Measurements from ENCODE around the gene CEACAM19. TPM values are rescaled to one million over a fixed set of nuclear protein-coding genes. Genes with fewer than 3 reads are reported as not detected.

The CEACAM19 gene
- total RNA-seq, 4 donors from 2014 or later, result 1.0 to 16.1 (median 1.3) TPM

DNA sequence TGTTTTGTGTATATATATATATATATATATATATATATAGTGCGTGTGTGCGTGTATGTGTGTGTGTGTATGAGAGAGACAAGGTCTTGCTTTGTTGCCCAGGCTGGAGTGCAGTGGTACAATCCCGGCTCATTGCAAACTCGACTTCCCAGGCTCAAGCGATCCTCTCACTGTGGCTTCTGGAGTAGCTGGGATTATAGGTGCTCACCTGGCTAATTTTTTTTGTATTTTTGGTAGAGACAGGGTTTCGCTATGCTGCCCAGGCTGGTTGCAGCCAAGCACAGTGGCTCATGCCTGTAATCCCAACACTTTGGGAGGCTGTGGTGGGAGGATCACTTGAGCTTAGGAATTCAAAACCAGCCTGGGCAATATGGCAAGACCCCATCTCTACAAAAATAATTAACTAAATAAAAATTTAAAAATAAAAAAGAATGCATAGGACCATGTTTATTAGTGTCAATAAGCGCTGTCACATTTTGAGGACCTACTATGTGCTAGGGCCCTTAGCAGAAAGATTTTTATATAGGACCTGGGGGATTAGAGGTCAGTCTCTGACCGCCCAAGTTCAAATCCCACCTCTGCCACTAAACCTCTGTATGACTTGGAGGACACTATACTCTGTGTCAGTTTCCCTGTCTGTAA lies 25.8 kb upstream of the CEACAM19 start:
- Histone ChIP-seq H3K9me3 (no peaks in the 10 kb centered on the region), H3K4me1 (peaks cover 0 to 11% of the 10 kb centered on the region in 2 donors), H3K27ac (no peak overlapping the region), H3K36me3 (no peaks in the 10 kb centered on the region), H3K4me3 (no peak overlapping the region), H3K27me3 (no peaks in the 10 kb centered on the region)
- no peak for TF ChIP-seq POLR2A (IDR thresholded peaks at IDR 0.05)
- TF ChIP-seq, protein P1, sequence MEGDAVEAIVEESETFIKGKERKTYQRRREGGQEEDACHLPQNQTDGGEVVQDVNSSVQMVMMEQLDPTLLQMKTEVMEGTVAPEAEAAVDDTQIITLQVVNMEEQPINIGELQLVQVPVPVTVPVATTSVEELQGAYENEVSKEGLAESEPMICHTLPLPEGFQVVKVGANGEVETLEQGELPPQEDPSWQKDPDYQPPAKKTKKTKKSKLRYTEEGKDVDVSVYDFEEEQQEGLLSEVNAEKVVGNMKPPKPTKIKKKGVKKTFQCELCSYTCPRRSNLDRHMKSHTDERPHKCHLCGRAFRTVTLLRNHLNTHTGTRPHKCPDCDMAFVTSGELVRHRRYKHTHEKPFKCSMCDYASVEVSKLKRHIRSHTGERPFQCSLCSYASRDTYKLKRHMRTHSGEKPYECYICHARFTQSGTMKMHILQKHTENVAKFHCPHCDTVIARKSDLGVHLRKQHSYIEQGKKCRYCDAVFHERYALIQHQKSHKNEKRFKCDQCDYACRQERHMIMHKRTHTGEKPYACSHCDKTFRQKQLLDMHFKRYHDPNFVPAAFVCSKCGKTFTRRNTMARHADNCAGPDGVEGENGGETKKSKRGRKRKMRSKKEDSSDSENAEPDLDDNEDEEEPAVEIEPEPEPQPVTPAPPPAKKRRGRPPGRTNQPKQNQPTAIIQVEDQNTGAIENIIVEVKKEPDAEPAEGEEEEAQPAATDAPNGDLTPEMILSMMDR (IDR thresholded peaks at IDR 0.05), result no peak
- DNase-seq, result no peak
- intact Hi-C loops (cut with DNase I; ENCODE audit: low total_unique reads), result no loop called here

DNA sequence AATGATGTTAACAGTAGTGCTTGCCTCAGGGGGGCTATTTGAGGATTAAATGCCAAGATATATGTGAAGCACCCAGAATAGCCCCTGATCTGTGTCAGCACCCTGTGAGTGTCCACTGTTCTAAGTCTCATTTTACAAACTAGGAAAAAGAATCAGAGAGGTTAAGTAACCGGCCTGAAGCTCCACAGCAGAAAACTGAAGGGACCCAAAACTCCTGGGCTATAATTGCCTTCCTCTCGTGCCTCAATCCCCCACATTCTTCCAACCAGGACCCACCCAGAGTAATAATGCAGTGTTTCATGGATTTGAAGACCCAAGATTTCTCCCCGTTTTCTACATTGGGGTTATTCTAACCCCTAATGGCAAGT lies 25.2 kb upstream of the CEACAM19 start:
- no peak for DNase-seq
- Histone ChIP-seq H3K4me3 (no peak overlapping the region), H3K27me3 (no peaks in the 10 kb centered on the region), H3K36me3 (no peaks in the 10 kb centered on the region), H3K27ac (no peak overlapping the region), H3K4me1 (peaks cover 0 to 11% of the 10 kb centered on the region in 2 donors), H3K9me3 (no peaks in the 10 kb centered on the region)
- intact Hi-C loops (cut with DNase I; ENCODE audit: low total_unique reads), result no loop called here
- no peak for TF ChIP-seq POLR2A (IDR thresholded peaks at IDR 0.05)
- TF ChIP-seq, protein P1 (IDR thresholded peaks at IDR 0.05), result no peak

DNA sequence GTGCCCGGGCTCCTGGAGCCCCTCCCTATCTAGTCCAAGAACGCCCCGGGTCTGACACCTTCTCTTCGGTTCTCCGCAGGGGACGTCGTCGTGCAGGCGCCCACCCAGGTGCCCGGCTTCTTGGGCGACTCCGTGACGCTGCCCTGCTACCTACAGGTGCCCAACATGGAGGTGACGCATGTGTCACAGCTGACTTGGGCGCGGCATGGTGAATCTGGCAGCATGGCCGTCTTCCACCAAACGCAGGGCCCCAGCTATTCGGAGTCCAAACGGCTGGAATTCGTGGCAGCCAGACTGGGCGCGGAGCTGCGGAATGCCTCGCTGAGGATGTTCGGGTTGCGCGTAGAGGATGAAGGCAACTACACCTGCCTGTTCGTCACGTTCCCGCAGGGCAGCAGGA lies 24.1 kb upstream of the CEACAM19 start:
- Histone ChIP-seq H3K4me3 (no peak overlapping the region), H3K27me3 (no peaks in the 10 kb centered on the region), H3K27ac (peak overlapping the region; percentile 14 to 16), H3K9me3 (no peaks in the 10 kb centered on the region), H3K4me1 (peaks cover 0 to 11% of the 10 kb centered on the region in 2 donors), H3K36me3 (no peaks in the 10 kb centered on the region)
- intact Hi-C loops (cut with DNase I; ENCODE audit: low total_unique reads), result no loop called here
- DNase-seq, result no peak
- TF ChIP-seq, protein P1 (IDR thresholded peaks at IDR 0.05), result no peak
- no peak for TF ChIP-seq POLR2A (IDR thresholded peaks at IDR 0.05)

DNA sequence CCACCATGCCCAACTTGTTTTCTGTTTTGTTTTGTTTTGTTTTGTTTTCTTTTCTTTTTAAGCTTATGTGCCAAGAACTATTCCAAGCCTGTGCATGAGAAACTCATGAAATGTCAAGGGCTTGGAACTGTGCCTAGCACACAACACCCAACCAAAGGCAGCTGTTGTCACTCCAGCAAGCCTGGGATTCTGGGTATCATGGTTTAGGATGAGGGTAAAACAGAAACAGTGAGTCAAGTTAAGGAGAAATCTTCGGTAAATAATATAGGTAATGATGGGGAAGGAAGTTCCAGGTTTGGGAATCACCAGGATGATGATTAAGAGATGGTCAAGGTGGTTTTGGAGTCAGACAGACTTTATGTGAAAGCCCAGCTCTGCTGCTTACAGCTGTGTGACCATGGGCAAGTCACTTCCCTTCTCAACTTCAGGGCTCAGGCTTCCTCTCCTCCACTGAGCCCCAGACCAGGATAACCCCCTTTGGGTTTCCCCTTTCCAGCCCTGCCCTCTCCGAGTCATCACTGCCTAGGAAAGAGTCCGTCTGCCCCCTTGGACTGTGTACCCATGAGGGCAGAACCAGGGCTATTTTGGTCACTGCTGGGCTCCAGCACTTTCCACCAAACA lies 22.5 kb upstream of the CEACAM19 start:
- no peak for DNase-seq
- Histone ChIP-seq H3K9me3 (no peaks in the 10 kb centered on the region), H3K4me3 (no peak overlapping the region), H3K36me3 (no peaks in the 10 kb centered on the region), H3K27ac (no peak overlapping the region), H3K4me1 (peaks cover 0 to 11% of the 10 kb centered on the region in 2 donors), H3K27me3 (no peaks in the 10 kb centered on the region)
- TF ChIP-seq, protein P1 (IDR thresholded peaks at IDR 0.05), result no peak
- no peak for TF ChIP-seq POLR2A (IDR thresholded peaks at IDR 0.05)
- intact Hi-C loops (cut with DNase I; ENCODE audit: low total_unique reads), result no loop called here

DNA sequence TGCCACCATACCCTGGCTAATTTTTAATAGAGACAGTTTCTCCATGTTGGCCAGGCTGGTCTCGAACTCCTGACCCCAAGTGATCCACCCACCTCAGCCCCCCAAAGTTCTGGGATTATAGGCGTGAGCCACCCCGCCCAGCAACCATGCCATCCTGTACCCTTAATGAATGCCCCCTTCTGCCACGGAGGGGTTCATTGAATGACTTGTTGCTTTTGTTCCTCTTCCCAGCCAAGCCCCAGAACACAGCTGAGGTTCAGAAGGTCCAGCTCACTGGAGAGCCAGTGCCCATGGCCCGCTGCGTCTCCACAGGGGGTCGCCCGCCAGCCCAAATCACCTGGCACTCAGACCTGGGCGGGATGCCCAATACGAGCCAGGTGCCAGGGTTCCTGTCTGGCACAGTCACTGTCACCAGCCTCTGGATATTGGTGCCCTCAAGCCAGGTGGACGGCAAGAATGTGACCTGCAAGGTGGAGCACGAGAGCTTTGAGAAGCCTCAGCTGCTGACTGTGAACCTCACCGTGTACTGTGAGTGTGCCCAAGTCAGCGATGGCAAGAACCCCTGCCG lies 21.6 kb upstream of the CEACAM19 start:
- Histone ChIP-seq H3K4me3 (no peak overlapping the region), H3K4me1 (peaks cover 0 to 11% of the 10 kb centered on the region in 2 donors), H3K36me3 (no peaks in the 10 kb centered on the region), H3K27me3 (no peaks in the 10 kb centered on the region), H3K27ac (no peak overlapping the region), H3K9me3 (no peaks in the 10 kb centered on the region)
- TF ChIP-seq, protein P1 (IDR thresholded peaks at IDR 0.05), result no peak
- no peak for TF ChIP-seq POLR2A (IDR thresholded peaks at IDR 0.05)
- DNase-seq, result no peak
- intact Hi-C loops (cut with DNase I; ENCODE audit: low total_unique reads), result no loop called here

All from uterus (tissue), 4 donors.